Osteocyte (in vitro differentiated cells): ENCODE measurements around the gene TRRAP. TPM values are rescaled to one million over a fixed set of nuclear protein-coding genes. Genes with fewer than 3 reads are reported as not detected.

Experiments used
- DNase-seq: peaks from one replicate; pipeline ENCODE4 v3.0.0; 2021; ENCODE audit warnings: mixed read lengths; ENCODE audit not compliant: unreplicated experiment; ENCODE audit errors: extremely low spot score
- H3K27ac Mint-ChIP-seq: one replicate; pipeline ENCODE4 v1.8.0; 2021; ENCODE audit warnings: mild to moderate bottlenecking, mixed read lengths; ENCODE audit not compliant: unreplicated experiment
- H3K27me3 Mint-ChIP-seq: one replicate; pipeline ENCODE4 v1.8.0; 2021; ENCODE audit warnings: mixed read lengths; ENCODE audit not compliant: unreplicated experiment
- H3K36me3 Mint-ChIP-seq: one replicate; pipeline ENCODE4 v1.8.0; 2021; ENCODE audit warnings: mixed read lengths; ENCODE audit not compliant: unreplicated experiment
- H3K4me1 Mint-ChIP-seq: one replicate; pipeline ENCODE4 v1.8.0; 2021; ENCODE audit warnings: mixed read lengths; ENCODE audit not compliant: unreplicated experiment
- H3K4me3 Mint-ChIP-seq: one replicate; pipeline ENCODE4 v1.8.0; 2021; ENCODE audit warnings: mild to moderate bottlenecking, moderate library complexity, mixed read lengths; ENCODE audit not compliant: unreplicated experiment
- H3K9me3 Mint-ChIP-seq: one replicate; pipeline ENCODE4 v1.8.0; 2021; ENCODE audit warnings: mixed read lengths; ENCODE audit not compliant: unreplicated experiment
- total RNA-seq: library from RNA; stranded (reverse); gene quantifications from 2 replicates; pipeline ENCODE4 v1.2.1, GENCODE V29; 2021
- TF ChIP-seq, protein P1 (sequence below): fragments of 200-600 bp; sonication (generic); IDR thresholded peaks from 2 replicates; pipeline ENCODE4 v1.5.0; 2021; ENCODE audit warnings: antibody characterized with exemption, mild to moderate bottlenecking, moderate library complexity

Gene TRRAP
- total RNA-seq, 1 donor from 2014 or later, result 48.5 TPM

DNA sequence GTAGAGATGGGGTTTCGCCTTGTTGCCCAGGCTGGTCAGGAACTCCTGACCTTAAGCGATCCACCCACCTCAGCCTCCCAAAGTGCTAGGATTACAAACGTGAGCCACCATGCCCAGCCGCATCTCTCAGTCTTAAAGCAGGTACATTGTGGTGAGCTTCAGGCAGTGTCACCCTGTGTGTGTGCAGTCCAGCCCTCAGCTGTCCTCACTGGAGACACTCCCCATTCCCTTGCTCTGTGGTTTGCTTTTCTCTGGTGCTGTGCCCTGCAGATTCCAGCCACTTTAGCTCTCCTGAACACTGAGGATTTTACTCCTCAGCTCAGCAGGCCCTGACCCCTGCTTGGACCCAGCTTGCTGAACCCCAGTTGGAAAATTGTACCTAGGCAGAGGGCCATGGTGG, 6.1 kb downstream of the TRRAP start:
- Mint-ChIP-seq H3K36me3 (peaks cover 23% of the 10 kb centered on the region), H3K4me1 (peaks cover 11% of the 10 kb centered on the region), H3K27me3 (no peaks in the 10 kb centered on the region), H3K9me3 (no peaks in the 10 kb centered on the region), H3K4me3 (no peak overlapping the region), H3K27ac (no peak overlapping the region)
- DNase-seq, result no peak
- TF ChIP-seq, protein P1, sequence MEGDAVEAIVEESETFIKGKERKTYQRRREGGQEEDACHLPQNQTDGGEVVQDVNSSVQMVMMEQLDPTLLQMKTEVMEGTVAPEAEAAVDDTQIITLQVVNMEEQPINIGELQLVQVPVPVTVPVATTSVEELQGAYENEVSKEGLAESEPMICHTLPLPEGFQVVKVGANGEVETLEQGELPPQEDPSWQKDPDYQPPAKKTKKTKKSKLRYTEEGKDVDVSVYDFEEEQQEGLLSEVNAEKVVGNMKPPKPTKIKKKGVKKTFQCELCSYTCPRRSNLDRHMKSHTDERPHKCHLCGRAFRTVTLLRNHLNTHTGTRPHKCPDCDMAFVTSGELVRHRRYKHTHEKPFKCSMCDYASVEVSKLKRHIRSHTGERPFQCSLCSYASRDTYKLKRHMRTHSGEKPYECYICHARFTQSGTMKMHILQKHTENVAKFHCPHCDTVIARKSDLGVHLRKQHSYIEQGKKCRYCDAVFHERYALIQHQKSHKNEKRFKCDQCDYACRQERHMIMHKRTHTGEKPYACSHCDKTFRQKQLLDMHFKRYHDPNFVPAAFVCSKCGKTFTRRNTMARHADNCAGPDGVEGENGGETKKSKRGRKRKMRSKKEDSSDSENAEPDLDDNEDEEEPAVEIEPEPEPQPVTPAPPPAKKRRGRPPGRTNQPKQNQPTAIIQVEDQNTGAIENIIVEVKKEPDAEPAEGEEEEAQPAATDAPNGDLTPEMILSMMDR, result no peak

DNA sequence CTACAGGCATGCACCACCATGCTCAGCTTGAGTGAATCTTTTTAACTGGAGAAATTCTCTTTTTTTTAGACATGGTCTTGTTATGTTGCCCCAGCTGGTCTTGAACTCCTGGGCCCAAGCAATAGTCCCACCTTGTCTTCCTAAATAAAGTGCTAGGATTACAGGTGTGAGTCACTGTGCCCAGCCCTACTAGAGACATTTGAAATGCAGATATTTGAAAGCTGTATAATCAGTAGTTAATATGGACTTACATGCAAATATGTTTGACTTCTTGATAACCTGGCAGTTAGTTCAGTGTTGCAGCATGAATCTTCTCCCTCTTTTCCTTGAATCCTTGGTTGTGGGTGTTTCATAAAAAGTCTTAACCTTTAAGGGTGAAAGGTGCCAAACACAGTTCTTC, 8.7 kb downstream of the TRRAP start:
- Mint-ChIP-seq H3K36me3 (peaks cover 29% of the 10 kb centered on the region), H3K27me3 (no peaks in the 10 kb centered on the region), H3K27ac (no peak overlapping the region), H3K9me3 (no peaks in the 10 kb centered on the region), H3K4me1 (no peaks in the 10 kb centered on the region), H3K4me3 (no peak overlapping the region)
- TF ChIP-seq, protein P1, result no peak
- no peak for DNase-seq

DNA sequence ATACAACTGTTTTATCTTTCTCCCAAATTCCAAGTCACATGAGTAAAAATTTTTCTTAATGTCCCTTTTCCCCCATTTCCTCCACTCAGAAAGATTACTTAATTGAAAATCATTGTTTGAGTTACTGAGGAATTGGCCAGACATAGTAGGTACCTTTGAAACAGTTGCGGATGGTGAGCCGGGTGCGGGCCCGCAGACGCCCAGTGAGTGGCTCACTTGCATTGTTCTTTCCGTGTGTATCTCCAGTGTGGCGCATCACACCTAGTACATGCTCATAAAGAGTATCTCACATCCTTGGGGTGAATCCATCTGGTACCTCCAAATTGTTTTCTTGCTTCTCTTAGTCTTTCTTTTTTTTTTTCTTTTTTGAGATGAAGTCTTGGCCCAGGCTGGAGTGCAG, 14.3 kb downstream of the TRRAP start:
- Mint-ChIP-seq H3K9me3 (no peaks in the 10 kb centered on the region), H3K4me3 (no peak overlapping the region), H3K27ac (no peak overlapping the region), H3K36me3 (peaks cover 58% of the 10 kb centered on the region), H3K4me1 (no peaks in the 10 kb centered on the region), H3K27me3 (no peaks in the 10 kb centered on the region)
- DNase-seq, result no peak
- TF ChIP-seq, protein P1, result no peak

DNA sequence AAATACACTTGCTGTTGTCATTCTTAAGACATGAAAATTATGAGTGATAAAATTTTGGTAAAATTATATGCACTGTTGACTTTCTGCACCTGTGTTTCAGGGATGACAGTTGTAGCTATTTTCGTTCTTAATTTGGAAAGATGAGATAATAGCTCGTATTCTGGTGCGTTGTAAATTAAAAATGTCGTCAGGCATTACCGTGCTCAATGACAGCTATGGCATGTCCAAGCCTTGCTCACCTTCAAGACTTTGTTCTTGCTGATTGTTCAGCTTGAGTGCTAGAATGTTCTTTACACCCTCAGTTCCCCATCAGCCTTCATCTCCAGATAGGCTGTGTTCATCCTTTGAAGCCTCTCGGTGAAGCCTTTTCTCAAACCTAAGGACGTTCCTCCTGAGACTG, 21.5 kb downstream of the TRRAP start:
- H3K9me3 Mint-ChIP-seq, result no peaks in the 10 kb centered on the region
- H3K27ac Mint-ChIP-seq, result no peak overlapping the region
- H3K27me3 Mint-ChIP-seq, result no peaks in the 10 kb centered on the region
- no peak for DNase-seq
- peaks cover 68% of the 10 kb centered on the region for H3K36me3 Mint-ChIP-seq
- no peak overlapping the region for H3K4me3 Mint-ChIP-seq
- TF ChIP-seq, protein P1, result no peak
- H3K4me1 Mint-ChIP-seq, result no peaks in the 10 kb centered on the region

DNA sequence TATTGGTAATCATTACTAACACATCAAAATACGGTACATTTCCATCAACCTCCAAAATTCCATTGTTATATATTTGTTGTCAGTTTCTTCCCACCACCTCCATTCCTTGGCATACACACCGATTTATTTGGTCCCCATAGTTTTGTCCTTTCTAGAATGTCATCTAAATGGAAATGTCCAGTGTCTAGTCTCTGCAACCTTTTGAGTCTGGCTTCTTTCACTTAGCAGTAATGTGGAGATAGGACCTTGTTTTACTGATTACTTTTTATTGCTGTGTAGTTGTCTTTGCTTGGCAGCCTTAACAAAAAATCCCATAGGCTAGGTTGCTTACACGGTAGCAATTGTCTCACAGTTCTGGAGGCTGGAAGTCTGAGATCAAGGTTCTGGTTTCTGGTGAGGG, 22.5 kb downstream of the TRRAP start:
- TF ChIP-seq, protein P1, result no peak
- DNase-seq, result no peak
- Mint-ChIP-seq H3K4me3 (no peak overlapping the region), H3K4me1 (no peaks in the 10 kb centered on the region), H3K27me3 (no peaks in the 10 kb centered on the region), H3K27ac (no peak overlapping the region), H3K36me3 (peaks cover 70% of the 10 kb centered on the region), H3K9me3 (no peaks in the 10 kb centered on the region)
